CD4-positive, alpha-beta T cell treated with Interleukin-12 subunit alpha and Interleukin-12 subunit beta, for 1 hour (primary cell): Measurements from ENCODE around the gene E2F4.

ENCODE experiments used
- DNase-seq: peaks from one replicate; pipeline ENCODE4 v3.0.0-alpha.2; 2020

The E2F4 gene

GRCh38 chr16:67177743-67178699, 13.9 kb upstream of the E2F4 start:
- peak; percentile 77 for DNase-seq

- no peak for DNase-seq
Observed at GRCh38 chr16:67179421-67180080, 12.4 kb upstream of the E2F4 start.

- no peak for DNase-seq
Observed at GRCh38 chr16:67180166-67180565, 11.8 kb upstream of the E2F4 start.

- no peak for DNase-seq
Observed at GRCh38 chr16:67181346-67181745, 10.6 kb upstream of the E2F4 start.

- no peak for DNase-seq
Observed at GRCh38 chr16:67182288-67182687, 9.7 kb upstream of the E2F4 start.

- DNase-seq = no peak
Observed at GRCh38 chr16:67183284-67183626, 8.7 kb upstream of the E2F4 start.

- peak; percentile 97 for DNase-seq
Observed at GRCh38 chr16:67183627-67184452, 8.1 kb upstream of the E2F4 start, which contains the start of gene MATCAP1. Gene MATCAP1 (minus strand): TSS chr16:67183963. CDS start chr16:67180610, 3,353 bp downstream.

- peak; percentile 27 for DNase-seq
Observed at GRCh38 chr16:67184453-67184994, 7.4 kb upstream of the E2F4 start.

GRCh38 chr16:67184995-67185650, 6.8 kb upstream of the E2F4 start:
- peak; percentile 85 for DNase-seq

- no peak for DNase-seq
Observed at GRCh38 chr16:67185651-67186134, 6.3 kb upstream of the E2F4 start.

- DNase-seq = no peak
Observed at GRCh38 chr16:67186550-67186950, 5.4 kb upstream of the E2F4 start.

- no peak for DNase-seq
Observed at GRCh38 chr16:67187175-67187890, 4.6 kb upstream of the E2F4 start.

GRCh38 chr16:67188323-67188722, 3.6 kb upstream of the E2F4 start:
- no peak for DNase-seq

- DNase-seq = no peak
Observed at GRCh38 chr16:67188798-67189197, 3.2 kb upstream of the E2F4 start.

GRCh38 chr16:67190041-67190440, 1.9 kb upstream of the E2F4 start, which contains the start of gene EXOC3L1:
Gene EXOC3L1 (minus strand): TSS chr16:67190136. CDS start chr16:67189676, 460 bp downstream.
- DNase-seq = no peak

- no peak for DNase-seq
Observed at GRCh38 chr16:67190448-67191399, 1.2 kb upstream of the E2F4 start.

GRCh38 chr16:67191411-67191994, 452 bp upstream of the E2F4 start:
- DNase-seq = no peak

GRCh38 chr16:67192781-67193361, 916 bp downstream of the E2F4 start:
- DNase-seq = peak; percentile 14

- DNase-seq = no peak
Observed at GRCh38 chr16:67193536-67193935, 1.6 kb downstream of the E2F4 start.
